HepG2 (cell line): ENCODE results near the gene C22orf39. TPM values are rescaled to one million over a fixed set of nuclear protein-coding genes. Genes with fewer than 3 reads are reported as not detected.

ENCODE experiments used
- ATAC-seq: fragments of 200-7000 bp; cut with Tn5 transposase; 3 replicates; pipeline ENCODE4 v1.9.1; 2020; ENCODE audit warnings: mild to moderate bottlenecking, moderate library complexity
- BruUV-seq: library from RNA; stranded (reverse); fragments of 400-500 nt; replicated peaks from 2 replicates; lab custom pipeline; 2021; lab: Mats Ljungman, UMichigan
- CTCF ChIA-PET: fragments of 300-600 bp; formaldehyde crosslinking; extraction: SDS; loops from one replicate; lab custom pipeline; 2021; ENCODE audit warnings: low total read pairs, inconsistent platforms, low intra/inter-chr PET ratio; lab: Yijun Ruan, JAX
- POLR2A ChIA-PET: fragments of 350-600 bp; sonication (Branson Sonifier 250); formaldehyde crosslinking; loops from one replicate; lab custom pipeline; 2020; ENCODE audit warnings: antibody characterized with exemption, inconsistent platforms; lab: Yijun Ruan, JAX
- DNase-seq: peaks from one replicate; pipeline ENCODE4 v3.0.0-alpha.2; 2015; ENCODE audit warnings: low spot score
- FAIRE-seq: peaks from 3 replicates; lab custom pipeline; 2011; peaks lifted over from hg19 to GRCh38; lab: Jason Lieb, UNC
- H2AFZ ChIP-seq: one replicate; pipeline ENCODE4 v1.6.1; 2011; ENCODE audit warnings: low read length, inconsistent platforms
- H3K27ac ChIP-seq: fragments of 300-600 bp; 3 replicates; pipeline ENCODE4 v1.8.0; 2011; ENCODE audit warnings: mixed run types, mild to moderate bottlenecking, mixed read lengths, low read length, inconsistent platforms; ENCODE audit not compliant: insufficient read depth; ENCODE audit errors: extremely low read length
- H3K27me3 ChIP-seq, 2 experiments: fragments of 200-600 bp in 1 of 2; 2 replicates in 1 of 2; 3 replicates in 1 of 2; pipeline versions ENCODE4 v1.6.0 to v1.8.0; 2011; ENCODE audit warnings: low read length in 2 of 2, mild to moderate bottlenecking in 2 of 2, moderate library complexity in 2 of 2, inconsistent platforms in 1 of 2; ENCODE audit not compliant: insufficient read depth in 2 of 2, control insufficient read depth in 1 of 2
- H3K36me3 ChIP-seq, 2 experiments: fragments of 200-600 bp in 1 of 2; replicated peaks in 1 of 2; 2 replicates in 1 of 2; 3 replicates in 1 of 2; pipeline versions ENCODE4 v1.5.1 to v1.8.0; 2011; ENCODE audit warnings: low read length in 2 of 2, inconsistent platforms in 1 of 2; ENCODE audit not compliant: insufficient read depth in 2 of 2, control insufficient read depth in 1 of 2
- H3K4me1 ChIP-seq: 2 replicates; pipeline ENCODE4 v1.5.1; 2012; ENCODE audit warnings: low read length, inconsistent platforms; ENCODE audit not compliant: insufficient read depth
- H3K4me2 ChIP-seq: 2 replicates; pipeline ENCODE4 v1.6.0; 2011; ENCODE audit warnings: low read depth, low read length, inconsistent platforms
- H3K4me3 ChIP-seq, 3 experiments: fragments of 200-600 bp in 1 of 3; sonication (generic), shearing (Covaris generic) in 1 of 3; replicated peaks in 1 of 3; 2 replicates each; pipeline ENCODE4 v1.5.1; 2011 to 2016; ENCODE audit warnings: low read length in 3 of 3, inconsistent platforms in 2 of 3, low read depth in 2 of 3, mild to moderate bottlenecking in 2 of 3, control low read depth in 1 of 3, mixed read lengths in 1 of 3; ENCODE audit not compliant: insufficient read depth in 1 of 3
- H3K79me2 ChIP-seq: one replicate; pipeline ENCODE4 v1.6.1; 2011; ENCODE audit warnings: low read length, inconsistent platforms; ENCODE audit not compliant: insufficient read depth
- H3K9ac ChIP-seq: 2 replicates; pipeline ENCODE4 v1.6.0; 2011; ENCODE audit warnings: mild to moderate bottlenecking, low read depth, low read length, inconsistent platforms; ENCODE audit not compliant: insufficient read depth
- H3K9me3 ChIP-seq: 2 replicates; pipeline ENCODE4 v1.5.1; 2012; ENCODE audit warnings: mild to moderate bottlenecking, low read length
- H4K20me1 ChIP-seq: 2 replicates; pipeline ENCODE4 v1.6.0; 2011; ENCODE audit warnings: inconsistent platforms, mild to moderate bottlenecking, low read length, moderate library complexity; ENCODE audit not compliant: insufficient read depth
- ATF4 ChIP-seq, 2 experiments: fragments of 450-650 bp in 1 of 2; sonication (generic) in 1 of 2; formaldehyde crosslinking; IDR thresholded peaks; 2 replicates each; pipeline versions ENCODE4 v1.5.0 to v1.8.0; 2020 to 2022; ENCODE audit warnings: mild to moderate bottlenecking in 1 of 2, missing genetic modification reagents in 1 of 2
- BATF2 ChIP-seq: sonication (generic); formaldehyde crosslinking; IDR thresholded peaks from 2 replicates; pipeline ENCODE4 v1.8.0; 2022; ENCODE audit warnings: mild to moderate bottlenecking, missing genetic modification reagents, moderate library complexity
- CENPX ChIP-seq: sonication (generic); formaldehyde crosslinking; IDR thresholded peaks from 2 replicates; pipeline ENCODE4 v1.9.0; 2021; ENCODE audit warnings: mild to moderate bottlenecking, missing genetic modification reagents, moderate library complexity
- CSRNP2 ChIP-seq: sonication (generic); formaldehyde crosslinking; conservative IDR thresholded peaks from 2 replicates; pipeline ENCODE4 v1.8.0; 2022; ENCODE audit warnings: low read depth, missing genetic modification reagents
- RFX5 ChIP-seq: IDR thresholded peaks from 2 replicates; pipeline ENCODE4 v1.6.1; 2011; ENCODE audit warnings: low read depth, low read length, improper control_type of control experiment
- SMYD3 ChIP-seq: sonication (generic); formaldehyde crosslinking; IDR thresholded peaks from 2 replicates; pipeline ENCODE4 v1.8.1; 2023; ENCODE audit warnings: mild to moderate bottlenecking, missing genetic modification reagents
- ZFP62 ChIP-seq: sonication (generic); formaldehyde crosslinking; IDR thresholded peaks from 2 replicates; pipeline ENCODE4 v1.4.0; 2020; ENCODE audit warnings: missing genetic modification reagents
- ZNF225 ChIP-seq: sonication (generic); formaldehyde crosslinking; IDR thresholded peaks from 2 replicates; pipeline ENCODE4 v1.4.0; 2020; ENCODE audit warnings: mild to moderate bottlenecking, missing genetic modification reagents
- ZNF530 ChIP-seq: sonication (generic); formaldehyde crosslinking; IDR thresholded peaks from 2 replicates; pipeline ENCODE4 v1.5.0; 2020; ENCODE audit warnings: low read depth, mild to moderate bottlenecking, missing genetic modification reagents
- ZNF572 ChIP-seq: sonication (generic); formaldehyde crosslinking; IDR thresholded peaks from 2 replicates; pipeline ENCODE4 v1.5.1; 2020; ENCODE audit warnings: mild to moderate bottlenecking, missing genetic modification reagents
- ZNF580 ChIP-seq: IDR thresholded peaks from 2 replicates; pipeline ENCODE4 v1.6.1; 2016; ENCODE audit warnings: low read depth, borderline replicate concordance
- ZNF720 ChIP-seq: sonication (generic); formaldehyde crosslinking; IDR thresholded peaks from 2 replicates; pipeline ENCODE4 v1.4.0; 2020; ENCODE audit warnings: missing genetic modification reagents
- WGBS: methylation state at CpG from one replicate; pipeline ENCODE4 v1.1.6; 2017; ENCODE audit warnings: low lambda C conversion rate; 5-methylcytosine and 5-hydroxymethylcytosine counted together
- in situ Hi-C: cut with HindIII; loops from 2 replicates; pipeline ENCODE4 v1.10.0; 2017; ENCODE audit warnings: low pct_unique_long_range_greater_than_20kb; ENCODE audit not compliant: extremely low pct_ligation_motif_present
- intact Hi-C: fragments of 100-400 bp; cut with micrococcal nuclease; formaldehyde crosslinking; loops from one replicate; pipeline ENCODE4 v1.10.0; 2022; ENCODE audit not compliant: unreplicated experiment
- polyA plus RNA-seq, 8 experiments: library from polyadenylated mRNA; depleted of rRNA in 3 of 8; stranded (reverse) in 7 of 8; unstranded in 1 of 8; fragments of >200 nt; fragmentation: Illumina TruSeq in 4 of 8; extraction: Trizol in 4 of 8; gene quantifications; 2 replicates each; pipeline versions ENCODE4 v1.2.1 to v1.2.3, GENCODE V29; 2011 to 2016; ENCODE audit warnings: low read depth in 4 of 8, missing spikeins in 1 of 8, mixed read lengths in 1 of 8; ENCODE audit not compliant: insufficient read depth in 1 of 8
- total RNA-seq, 5 experiments: library from RNA; depleted of rRNA; stranded (reverse); fragments of >200 nt; fragmentation: Illumina TruSeq; extraction: Trizol; gene quantifications; 2 replicates each; pipeline ENCODE4 v1.2.3, GENCODE V29; 2016; ENCODE audit warnings: low read depth in 1 of 5
- TF ChIP-seq, protein P1 (sequence below): sonication (generic); formaldehyde crosslinking; IDR thresholded peaks from 2 replicates; pipeline ENCODE4 v1.5.1; 2020; ENCODE audit warnings: mild to moderate bottlenecking, missing genetic modification reagents, moderate library complexity
- TF ChIP-seq, protein P2 (sequence below): sonication (generic); formaldehyde crosslinking; IDR thresholded peaks from 2 replicates; pipeline ENCODE4; 2020; ENCODE audit warnings: missing genetic modification reagents, mild to moderate bottlenecking, borderline replicate concordance

Gene C22orf39
- total and polyA plus RNA-seq, 2 of the 13 experiments (the other 11 are each of a cell fraction or from before 2014, with no cell fraction given): 23.4 to 26.4 TPM

GRCh38 chr22:19405652-19406051, 41.9 kb downstream of the C22orf39 start:
- CTCF ChIA-PET: no interaction called here
- Histone ChIP-seq H3K9me3 (no peaks in the 10 kb centered on the region), H2AFZ (no peak overlapping the region), H3K79me2 (peaks cover 7% of the 10 kb centered on the region), H3K4me3 (no peak overlapping the region), H3K4me2 (no peak overlapping the region), H3K36me3 (peaks cover 32 to 80% of the 10 kb centered on the region in 2 experiments; a peak in 4 of 5 replicates), H3K9ac (no peak overlapping the region), H3K4me1 (peaks cover 11% of the 10 kb centered on the region), H3K27ac (no peak overlapping the region), H4K20me1 (no peaks in the 10 kb centered on the region), H3K27me3 (no peaks in the 10 kb centered on the region)
- no TSS peak for BruUV-seq
- POLR2A ChIA-PET: no interaction called here
- intact Hi-C loops: no loop called here
- no peak for DNase-seq
- FAIRE-seq: no peak
- ATAC-seq: peak; percentile 36; the same call in 1 of the 3 replicates
- in situ Hi-C loops: no loop called here
- WGBS: 97% methylated on average over 3 of the region's 8 CpGs
- TF ChIP-seq SMYD3 (CRISPR knock-in tag): no peak
- no peak for TF ChIP-seq ZNF225 (CRISPR knock-in tag)
- TF ChIP-seq ZFP62: no peak
- no peak for TF ChIP-seq ZNF530 (CRISPR knock-in tag)
- no peak for TF ChIP-seq ZNF572 (CRISPR knock-in tag)
- no peak for TF ChIP-seq ZNF580
- no peak for TF ChIP-seq CSRNP2 (CRISPR knock-in tag)
- TF ChIP-seq ZNF720 (CRISPR knock-in tag): no peak
- TF ChIP-seq BATF2: no peak
- TF ChIP-seq, protein P1, sequence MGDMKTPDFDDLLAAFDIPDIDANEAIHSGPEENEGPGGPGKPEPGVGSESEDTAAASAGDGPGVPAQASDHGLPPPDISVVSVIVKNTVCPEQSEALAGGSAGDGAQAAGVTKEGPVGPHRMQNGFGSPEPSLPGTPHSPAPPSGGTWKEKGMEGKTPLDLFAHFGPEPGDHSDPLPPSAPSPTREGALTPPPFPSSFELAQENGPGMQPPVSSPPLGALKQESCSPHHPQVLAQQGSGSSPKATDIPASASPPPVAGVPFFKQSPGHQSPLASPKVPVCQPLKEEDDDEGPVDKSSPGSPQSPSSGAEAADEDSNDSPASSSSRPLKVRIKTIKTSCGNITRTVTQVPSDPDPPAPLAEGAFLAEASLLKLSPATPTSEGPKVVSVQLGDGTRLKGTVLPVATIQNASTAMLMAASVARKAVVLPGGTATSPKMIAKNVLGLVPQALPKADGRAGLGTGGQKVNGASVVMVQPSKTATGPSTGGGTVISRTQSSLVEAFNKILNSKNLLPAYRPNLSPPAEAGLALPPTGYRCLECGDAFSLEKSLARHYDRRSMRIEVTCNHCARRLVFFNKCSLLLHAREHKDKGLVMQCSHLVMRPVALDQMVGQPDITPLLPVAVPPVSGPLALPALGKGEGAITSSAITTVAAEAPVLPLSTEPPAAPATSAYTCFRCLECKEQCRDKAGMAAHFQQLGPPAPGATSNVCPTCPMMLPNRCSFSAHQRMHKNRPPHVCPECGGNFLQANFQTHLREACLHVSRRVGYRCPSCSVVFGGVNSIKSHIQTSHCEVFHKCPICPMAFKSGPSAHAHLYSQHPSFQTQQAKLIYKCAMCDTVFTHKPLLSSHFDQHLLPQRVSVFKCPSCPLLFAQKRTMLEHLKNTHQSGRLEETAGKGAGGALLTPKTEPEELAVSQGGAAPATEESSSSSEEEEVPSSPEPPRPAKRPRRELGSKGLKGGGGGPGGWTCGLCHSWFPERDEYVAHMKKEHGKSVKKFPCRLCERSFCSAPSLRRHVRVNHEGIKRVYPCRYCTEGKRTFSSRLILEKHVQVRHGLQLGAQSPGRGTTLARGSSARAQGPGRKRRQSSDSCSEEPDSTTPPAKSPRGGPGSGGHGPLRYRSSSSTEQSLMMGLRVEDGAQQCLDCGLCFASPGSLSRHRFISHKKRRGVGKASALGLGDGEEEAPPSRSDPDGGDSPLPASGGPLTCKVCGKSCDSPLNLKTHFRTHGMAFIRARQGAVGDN: no peak
- no peak for TF ChIP-seq RFX5
- no peak for TF ChIP-seq ATF4 (CRISPR knock-in tag; IDR thresholded peaks at IDR 0.05)
- no peak for TF ChIP-seq CENPX
- TF ChIP-seq, protein P2, sequence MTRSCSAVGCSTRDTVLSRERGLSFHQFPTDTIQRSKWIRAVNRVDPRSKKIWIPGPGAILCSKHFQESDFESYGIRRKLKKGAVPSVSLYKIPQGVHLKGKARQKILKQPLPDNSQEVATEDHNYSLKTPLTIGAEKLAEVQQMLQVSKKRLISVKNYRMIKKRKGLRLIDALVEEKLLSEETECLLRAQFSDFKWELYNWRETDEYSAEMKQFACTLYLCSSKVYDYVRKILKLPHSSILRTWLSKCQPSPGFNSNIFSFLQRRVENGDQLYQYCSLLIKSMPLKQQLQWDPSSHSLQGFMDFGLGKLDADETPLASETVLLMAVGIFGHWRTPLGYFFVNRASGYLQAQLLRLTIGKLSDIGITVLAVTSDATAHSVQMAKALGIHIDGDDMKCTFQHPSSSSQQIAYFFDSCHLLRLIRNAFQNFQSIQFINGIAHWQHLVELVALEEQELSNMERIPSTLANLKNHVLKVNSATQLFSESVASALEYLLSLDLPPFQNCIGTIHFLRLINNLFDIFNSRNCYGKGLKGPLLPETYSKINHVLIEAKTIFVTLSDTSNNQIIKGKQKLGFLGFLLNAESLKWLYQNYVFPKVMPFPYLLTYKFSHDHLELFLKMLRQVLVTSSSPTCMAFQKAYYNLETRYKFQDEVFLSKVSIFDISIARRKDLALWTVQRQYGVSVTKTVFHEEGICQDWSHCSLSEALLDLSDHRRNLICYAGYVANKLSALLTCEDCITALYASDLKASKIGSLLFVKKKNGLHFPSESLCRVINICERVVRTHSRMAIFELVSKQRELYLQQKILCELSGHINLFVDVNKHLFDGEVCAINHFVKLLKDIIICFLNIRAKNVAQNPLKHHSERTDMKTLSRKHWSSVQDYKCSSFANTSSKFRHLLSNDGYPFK (CRISPR knock-in tag): no peak
